Sigmoid colon (tissue), 7 donors: ENCODE measurements around the gene CSTA. TPM values are rescaled to one million over a fixed set of nuclear protein-coding genes. Genes with fewer than 3 reads are reported as not detected.
"Not testable (repeated sequence)": the region's sequence is repeated elsewhere in the genome, so short reads cannot be mapped to it uniquely, and the experiment has no call there.

ENCODE experiments used
- DNase-seq: peaks from one replicate; pipeline ENCODE4 v3.0.0-alpha.2; 2019
- H3K27ac ChIP-seq, 4 donors: fragments of 200-600 bp; sonication (generic); one replicate each; pipeline ENCODE4 v1.5.1; 2016 to 2019; ENCODE audit warnings: mild to moderate bottlenecking in 1 of 4
- H3K27me3 ChIP-seq, 3 donors: fragments of 200-600 bp; sonication (generic); one replicate each; pipeline ENCODE4 v1.5.1; 2019; ENCODE audit warnings: mild to moderate bottlenecking in 1 of 3
- H3K36me3 ChIP-seq, 4 donors: fragments of 200-600 bp; sonication (generic); one replicate each; pipeline ENCODE4 v1.5.1; 2016 to 2019
- H3K4me1 ChIP-seq, 4 donors: fragments of 200-600 bp; sonication (generic); one replicate each; pipeline ENCODE4 v1.5.1; 2017 to 2019
- H3K4me3 ChIP-seq, 4 donors: fragments of 200-600 bp; sonication (generic); one replicate each; pipeline ENCODE4 v1.5.1; 2017 to 2019; ENCODE audit warnings: mild to moderate bottlenecking in 2 of 4, moderate library complexity in 1 of 4
- H3K9me3 ChIP-seq, 4 donors: fragments of 200-600 bp in 3 of 4; sonication (generic) in 3 of 4; one replicate each; pipeline versions ENCODE4 v1.5.1 to v1.6.1; 2013 to 2019
- CTCF ChIP-seq, 4 experiments: fragments of 450-650 bp in 3 of 4; fragments of 200-600 bp in 1 of 4; IDR thresholded peaks; one replicate each; pipeline ENCODE4 v1.5.1; 2016 to 2019; ENCODE audit warnings: antibody characterized with exemption in 4 of 4, mild to moderate bottlenecking in 3 of 4, moderate library complexity in 2 of 4
- EP300 ChIP-seq, 4 donors: sonication (generic); formaldehyde crosslinking; IDR thresholded peaks; one replicate each; pipeline ENCODE4 v1.6.1; 2017; ENCODE audit warnings: antibody characterized with exemption in 4 of 4
- POLR2A ChIP-seq, 2 donors: fragments of 450-650 bp; IDR thresholded peaks; one replicate each; pipeline ENCODE4 v1.6.1; 2016; ENCODE audit warnings: antibody characterized with exemption in 2 of 2, mild to moderate bottlenecking in 2 of 2, moderate library complexity in 2 of 2
- POLR2AphosphoS5 ChIP-seq, 4 donors: sonication (generic); formaldehyde crosslinking; IDR thresholded peaks; one replicate each; pipeline ENCODE4 v1.6.1; 2017; ENCODE audit warnings: antibody characterized with exemption in 4 of 4
- WGBS, 2 donors: extraction: QIAGEN DNeasy Blood & Tissue Kit; methylation state at CpG; one replicate each; pipeline ENCODE4 v1.1.7; 2013; 5-methylcytosine and 5-hydroxymethylcytosine counted together
- intact Hi-C: fragments of 100-400 bp; cut with DNase I; formaldehyde crosslinking; loops from one replicate; pipeline ENCODE4 v1.15.1; 2023
- polyA plus RNA-seq, 3 donors: library from polyadenylated mRNA; stranded (reverse); fragments of 200-250 nt; gene quantifications; one replicate each; pipeline ENCODE4 v1.2.3, GENCODE V29; 2013
- total RNA-seq, 4 donors: library from RNA; depleted of rRNA; stranded (reverse); fragments of >200 nt; gene quantifications; one replicate each; pipeline ENCODE4 v1.1.0, GENCODE V29; 2016
- donor health status: healthy with polysubstance abuse.
- donor health status: Bipolar disorder and iron deficiency.
- donor health status: healthy.

Gene CSTA
- total and polyA plus RNA-seq, 7 donors = 1.9 to 20.4 (median 9.9) TPM; not detected in 2

GRCh38 chr3:122362026-122362425 is 37.0 kb downstream of the CSTA start:
- WGBS, 2 donors = 23 to 68% methylated on average over 2 of the region's 2 CpGs
- Histone ChIP-seq H3K4me1 (no peaks in the 10 kb centered on the region), H3K27ac (no peak overlapping the region), H3K27me3 (no peaks in the 10 kb centered on the region), H3K36me3 (peaks cover 3 to 74% (median 16%) of the 10 kb centered on the region in 4 donors), H3K4me3 (no peak overlapping the region), H3K9me3 (no peaks in the 10 kb centered on the region)
- no peak for TF ChIP-seq POLR2A (IDR thresholded peaks at IDR 0.05)
- no peak for TF ChIP-seq POLR2AphosphoS5 (IDR thresholded peaks at IDR 0.05)
- TF ChIP-seq EP300 (IDR thresholded peaks at IDR 0.05) = no peak
- TF ChIP-seq CTCF (IDR thresholded peaks at IDR 0.05) = no peak
- intact Hi-C loops = no loop called here
- DNase-seq = no peak

- Histone ChIP-seq H3K27ac (no peak overlapping the region), H3K9me3 (no peaks in the 10 kb centered on the region), H3K4me3 (no peak overlapping the region), H3K36me3 (peaks cover 3 to 83% (median 13%) of the 10 kb centered on the region in 4 donors), H3K4me1 (no peaks in the 10 kb centered on the region), H3K27me3 (no peaks in the 10 kb centered on the region)
- no peak for DNase-seq
- intact Hi-C loops = no loop called here
- WGBS, 2 donors = 70 to 95% methylated on average over 2 of the region's 2 CpGs
- TF ChIP-seq EP300 (IDR thresholded peaks at IDR 0.05) (no peak), CTCF (IDR thresholded peaks at IDR 0.05) (no peak), POLR2AphosphoS5 (IDR thresholded peaks at IDR 0.05) (no peak), POLR2A (IDR thresholded peaks at IDR 0.05) (no peak)
These were observed 39.4 kb downstream of the CSTA start for GRCh38 chr3:122364490-122364889.

GRCh38 chr3:122365073-122365472 is 40.0 kb downstream of the CSTA start:
- 41 to 76% methylated on average over 1 of the region's 1 CpG for WGBS, 2 donors

GRCh38 chr3:122365582-122366378 is 40.7 kb downstream of the CSTA start:
- H3K4me1 ChIP-seq, H3K27me3 ChIP-seq, H3K27ac ChIP-seq, H3K4me3 ChIP-seq, H3K9me3 ChIP-seq, DNase-seq, intact Hi-C loops: not testable (repeated sequence)
- H3K36me3 ChIP-seq = peaks cover 3 to 87% (median 17%) of the 10 kb centered on the region in 4 donors
- WGBS, 2 donors = 27 to 77% methylated on average over 10 of the region's 10 CpGs

More at GRCh38 chr3:122365073-122365472, 40.0 kb downstream of the CSTA start:
- TF ChIP-seq POLR2AphosphoS5 (IDR thresholded peaks at IDR 0.05) = no peak
- no peak for TF ChIP-seq CTCF (IDR thresholded peaks at IDR 0.05)
- no peak for TF ChIP-seq POLR2A (IDR thresholded peaks at IDR 0.05)
- no peak for TF ChIP-seq EP300 (IDR thresholded peaks at IDR 0.05)
- Histone ChIP-seq H3K4me1 (no peaks in the 10 kb centered on the region), H3K27ac (no peak overlapping the region), H3K9me3 (no peaks in the 10 kb centered on the region), H3K27me3 (no peaks in the 10 kb centered on the region), H3K4me3 (no peak overlapping the region), H3K36me3 (peaks cover 3 to 86% (median 17%) of the 10 kb centered on the region in 4 donors)
- intact Hi-C loops = no loop called here
- no peak for DNase-seq

GRCh38 chr3:122366379-122366749 is 41.3 kb downstream of the CSTA start:
- Histone ChIP-seq H3K4me3 (no peak overlapping the region), H3K36me3 (peaks cover 3 to 87% (median 17%) of the 10 kb centered on the region in 4 donors), H3K27ac (no peak overlapping the region), H3K4me1 (no peaks in the 10 kb centered on the region), H3K9me3 (no peaks in the 10 kb centered on the region), H3K27me3 (no peaks in the 10 kb centered on the region)
- 54 to 87% methylated on average over 5 of the region's 5 CpGs for WGBS, 2 donors
- no peak for DNase-seq
- TF ChIP-seq POLR2AphosphoS5 (IDR thresholded peaks at IDR 0.05) (no peak), POLR2A (IDR thresholded peaks at IDR 0.05) (no peak), EP300 (IDR thresholded peaks at IDR 0.05) (no peak), CTCF (IDR thresholded peaks at IDR 0.05) (no peak)
- intact Hi-C loops = no loop called here
